ENCODE measurements around the gene TSGA10IP. TPM values are rescaled to one million over a fixed set of nuclear protein-coding genes. Genes with fewer than 3 reads are reported as not detected.

Gene TSGA10IP
- total RNA-seq, 2 donors from 2014 or later = not detected

DNA sequence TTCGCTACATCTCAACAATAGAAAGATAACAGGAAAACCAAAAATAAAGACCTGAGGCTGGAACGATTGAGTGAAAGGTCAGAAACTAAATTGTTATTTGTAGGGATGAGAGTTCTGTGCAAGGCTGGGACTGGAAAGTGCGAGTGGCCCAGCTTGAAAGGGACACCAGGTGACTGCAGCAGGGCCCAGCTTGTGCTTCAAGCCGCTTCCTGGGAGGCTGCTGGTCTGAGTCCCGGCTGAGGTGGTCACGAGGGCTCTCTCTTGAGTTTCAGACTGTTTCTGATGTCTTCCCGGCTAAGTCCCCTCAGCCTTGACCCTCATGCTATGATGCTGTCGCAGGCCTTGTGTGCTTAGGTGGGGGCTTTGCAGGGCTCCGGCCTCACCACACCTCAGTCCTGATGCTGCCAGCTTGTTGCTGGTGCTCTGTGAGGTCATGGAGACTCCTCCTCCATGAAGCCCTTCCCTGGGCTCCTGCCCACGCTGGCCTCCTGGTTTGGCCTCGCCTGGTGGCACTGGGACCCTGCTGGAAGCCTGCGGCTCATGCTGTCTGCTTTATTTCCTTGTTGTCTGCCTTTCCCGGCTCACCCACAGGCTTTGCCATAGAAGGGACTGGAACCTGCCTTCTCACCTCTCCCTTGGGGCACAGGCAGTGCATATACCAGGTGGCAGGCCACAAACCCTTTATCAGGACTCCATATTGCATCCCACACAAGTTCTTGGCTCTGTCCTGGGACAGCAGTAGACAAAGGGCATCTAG is 61.0 kb downstream of the TSGA10IP start:
- no peaks in the 10 kb centered on the region for H3K9me3 ChIP-seq
- TF ChIP-seq, protein P1, sequence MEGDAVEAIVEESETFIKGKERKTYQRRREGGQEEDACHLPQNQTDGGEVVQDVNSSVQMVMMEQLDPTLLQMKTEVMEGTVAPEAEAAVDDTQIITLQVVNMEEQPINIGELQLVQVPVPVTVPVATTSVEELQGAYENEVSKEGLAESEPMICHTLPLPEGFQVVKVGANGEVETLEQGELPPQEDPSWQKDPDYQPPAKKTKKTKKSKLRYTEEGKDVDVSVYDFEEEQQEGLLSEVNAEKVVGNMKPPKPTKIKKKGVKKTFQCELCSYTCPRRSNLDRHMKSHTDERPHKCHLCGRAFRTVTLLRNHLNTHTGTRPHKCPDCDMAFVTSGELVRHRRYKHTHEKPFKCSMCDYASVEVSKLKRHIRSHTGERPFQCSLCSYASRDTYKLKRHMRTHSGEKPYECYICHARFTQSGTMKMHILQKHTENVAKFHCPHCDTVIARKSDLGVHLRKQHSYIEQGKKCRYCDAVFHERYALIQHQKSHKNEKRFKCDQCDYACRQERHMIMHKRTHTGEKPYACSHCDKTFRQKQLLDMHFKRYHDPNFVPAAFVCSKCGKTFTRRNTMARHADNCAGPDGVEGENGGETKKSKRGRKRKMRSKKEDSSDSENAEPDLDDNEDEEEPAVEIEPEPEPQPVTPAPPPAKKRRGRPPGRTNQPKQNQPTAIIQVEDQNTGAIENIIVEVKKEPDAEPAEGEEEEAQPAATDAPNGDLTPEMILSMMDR (IDR thresholded peaks at IDR 0.05) = no peak
- peaks cover 14% of the 10 kb centered on the region for H3K36me3 ChIP-seq
- H3K27ac ChIP-seq = no peak overlapping the region
- no peak for DNase-seq (ENCODE audit: low spot score)
- no peaks in the 10 kb centered on the region for H3K27me3 ChIP-seq
- H3K4me3 ChIP-seq = no peak overlapping the region
- H3K4me1 ChIP-seq = peaks cover 0 to 7% of the 10 kb centered on the region in 2 donors

DNA sequence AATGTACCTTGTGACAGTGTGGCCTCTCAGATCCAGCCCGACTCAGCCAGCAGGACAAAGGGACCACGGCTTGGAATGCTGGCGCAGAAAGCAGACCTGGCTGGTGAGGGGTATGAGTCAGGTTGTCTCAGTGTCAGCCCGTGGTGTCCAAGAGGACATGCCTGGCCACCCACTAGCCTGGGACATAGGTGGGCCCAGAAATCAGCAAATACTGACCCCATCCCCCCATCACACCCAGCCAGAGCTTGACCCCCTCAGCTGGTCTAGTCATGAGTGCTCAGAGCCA is 61.6 kb downstream of the TSGA10IP start:
- Histone ChIP-seq H3K36me3 (peaks cover 14% of the 10 kb centered on the region), H3K27me3 (peaks cover 0 to 4% of the 10 kb centered on the region in 2 donors), H3K9me3 (no peaks in the 10 kb centered on the region), H3K27ac (peak overlapping the region in 1 of 2 donors; percentile 2), H3K4me3 (no peak overlapping the region), H3K4me1 (peaks cover 0 to 12% of the 10 kb centered on the region in 2 donors)
- TF ChIP-seq, protein P1 (IDR thresholded peaks at IDR 0.05) = no peak
- DNase-seq (ENCODE audit: low spot score) = no peak

DNA sequence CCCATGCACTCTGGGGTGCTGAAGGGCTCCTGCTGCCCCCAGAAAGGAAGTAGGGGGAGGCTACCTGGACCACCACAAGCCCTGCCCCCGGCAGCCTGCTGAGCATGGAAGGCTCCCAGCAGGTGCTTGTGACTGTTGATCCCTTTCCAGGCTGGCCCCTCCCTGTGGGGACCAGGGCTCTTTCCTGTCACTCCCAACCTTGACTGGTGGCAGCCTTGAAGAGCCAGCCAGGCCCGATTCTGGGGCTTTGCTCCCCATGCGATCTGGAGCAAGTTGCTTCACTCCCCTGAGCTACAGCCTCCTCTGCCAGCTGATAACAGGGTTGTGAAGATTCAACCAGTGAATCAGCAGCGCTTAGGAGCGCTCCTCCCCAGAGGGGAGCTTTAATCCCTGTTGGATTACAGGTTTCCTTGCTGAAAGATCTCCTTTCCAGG is 61.9 kb downstream of the TSGA10IP start:
- TF ChIP-seq, protein P1 (IDR thresholded peaks at IDR 0.05) = no peak
- peak overlapping the region in 1 of 2 donors; percentile 2 for H3K27ac ChIP-seq
- H3K36me3 ChIP-seq = peaks cover 14% of the 10 kb centered on the region
- no peak for DNase-seq (ENCODE audit: low spot score)
- no peak overlapping the region for H3K4me3 ChIP-seq
- H3K9me3 ChIP-seq = no peaks in the 10 kb centered on the region
- H3K4me1 ChIP-seq = peaks cover 0 to 15% of the 10 kb centered on the region in 2 donors
- peaks cover 0 to 4% of the 10 kb centered on the region in 2 donors for H3K27me3 ChIP-seq

DNA sequence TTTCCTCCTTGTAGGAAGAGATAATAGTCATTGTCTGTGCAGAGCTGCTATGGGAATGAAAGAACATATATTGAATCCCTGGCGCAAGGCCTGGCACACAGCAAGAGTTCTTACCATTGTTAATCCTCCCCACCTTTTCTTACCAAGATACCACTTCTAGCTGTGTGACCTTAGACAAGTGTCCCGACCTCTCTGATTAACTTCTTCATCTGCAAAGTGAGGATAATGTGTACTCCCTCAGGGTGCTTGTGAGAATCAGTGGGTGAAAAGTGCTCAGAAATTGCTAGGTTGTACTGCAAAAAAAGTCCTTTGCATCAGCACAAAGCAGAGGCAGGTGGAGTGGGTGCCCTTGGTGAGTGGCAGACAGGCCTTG is 62.8 kb downstream of the TSGA10IP start:
- DNase-seq (ENCODE audit: low spot score) = no peak
- TF ChIP-seq, protein P1 (IDR thresholded peaks at IDR 0.05) = no peak
- no peak overlapping the region for H3K27ac ChIP-seq
- H3K36me3 ChIP-seq = peaks cover 14% of the 10 kb centered on the region
- H3K4me1 ChIP-seq = peaks cover 0 to 13% of the 10 kb centered on the region in 2 donors
- no peaks in the 10 kb centered on the region for H3K9me3 ChIP-seq
- H3K27me3 ChIP-seq = peaks cover 0 to 4% of the 10 kb centered on the region in 2 donors
- no peak overlapping the region for H3K4me3 ChIP-seq

DNA sequence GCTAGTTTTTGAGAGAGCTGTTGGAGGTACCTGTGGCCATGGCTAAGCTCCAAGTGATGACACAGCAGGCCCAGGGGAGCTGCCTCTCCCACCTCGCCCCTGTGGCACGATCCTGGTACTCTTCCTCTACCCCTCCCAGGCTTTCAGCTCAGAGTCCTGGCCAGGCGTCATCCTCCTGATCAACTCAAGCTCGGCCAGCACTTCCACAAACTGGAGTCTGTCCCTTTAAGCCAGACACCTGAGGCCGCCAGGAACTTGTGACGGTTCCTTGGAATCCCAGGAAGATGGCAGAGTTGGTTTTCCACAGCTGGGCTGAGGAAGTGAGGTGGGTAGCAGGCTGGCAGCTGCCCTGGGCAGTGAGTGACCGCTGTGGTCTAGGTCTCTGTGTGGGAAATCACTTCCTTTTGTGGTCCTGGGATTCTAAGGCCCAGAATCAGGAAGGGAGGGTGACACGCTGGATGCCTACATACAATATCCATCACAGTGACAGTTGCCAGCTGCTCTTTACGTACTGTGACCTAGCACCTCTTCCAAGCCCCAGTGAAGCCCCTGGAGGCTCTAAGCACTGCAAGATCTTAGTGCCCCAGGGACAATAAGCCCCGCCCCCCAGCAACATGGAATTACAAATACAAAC is 63.3 kb downstream of the TSGA10IP start:
- Histone ChIP-seq H3K27me3 (peaks cover 0 to 4% of the 10 kb centered on the region in 2 donors), H3K4me1 (peaks cover 0 to 14% of the 10 kb centered on the region in 2 donors), H3K4me3 (no peak overlapping the region), H3K9me3 (no peaks in the 10 kb centered on the region), H3K27ac (no peak overlapping the region), H3K36me3 (peaks cover 14% of the 10 kb centered on the region)
- no peak for DNase-seq (ENCODE audit: low spot score)
- TF ChIP-seq, protein P1 (IDR thresholded peaks at IDR 0.05) = no peak

Other genes starting within 250 kb of the TSGA10IP start
- gene KAT5, start 233.2 kb upstream of the TSGA10IP start, total RNA-seq = 10 to 100 TPM; 29.7 to 50.1 TPM
- gene RNASEH2C, start 224.7 kb upstream of the TSGA10IP start, total RNA-seq = 100 to 1,000 TPM; 105 to 194 TPM
- 10 to 100 TPM in 1 of 2 donors, 1 to 10 TPM in 1; 9.5 to 14.3 TPM for gene AP5B1, start 164.5 kb upstream of the TSGA10IP start, total RNA-seq
- gene OVOL1, start 158.4 kb upstream of the TSGA10IP start, total RNA-seq = not detected
- gene SNX32, start 111.5 kb upstream of the TSGA10IP start, total RNA-seq = under 1 TPM; 0.20 to 0.37 TPM
- 100 to 1,000 TPM; 365 to 493 TPM for gene CFL1, start 87.3 kb upstream of the TSGA10IP start, total RNA-seq
- 10 to 100 TPM; 23.4 to 26.3 TPM for gene MUS81, start 85.0 kb upstream of the TSGA10IP start, total RNA-seq
- 100 to 1,000 TPM; 117 to 156 TPM for gene EFEMP2, start 72.7 kb upstream of the TSGA10IP start, total RNA-seq
- gene CTSW, start 65.6 kb upstream of the TSGA10IP start, total RNA-seq = 1 to 10 TPM in 1 of 2 donors, under 1 TPM in 1; 0.39 to 1.1 TPM
- 10 to 100 TPM; 50.9 to 82.8 TPM for gene FIBP, start 57.0 kb upstream of the TSGA10IP start, total RNA-seq
- gene CCDC85B, start 54.8 kb upstream of the TSGA10IP start, total RNA-seq = 100 to 1,000 TPM; 115 to 172 TPM
- gene FOSL1, start 45.1 kb upstream of the TSGA10IP start, total RNA-seq = 1 to 10 TPM; 4.9 to 6.8 TPM
- gene C11orf68, start 26.4 kb upstream of the TSGA10IP start, total RNA-seq = 10 to 100 TPM; 13.9 to 23.5 TPM
- 10 to 100 TPM; 72.1 to 83.1 TPM for gene DRAP1, start 26.1 kb upstream of the TSGA10IP start, total RNA-seq
- gene SART1, start 16.3 kb downstream of the TSGA10IP start, total RNA-seq = 10 to 100 TPM; 20.7 to 42.5 TPM
- gene EIF1AD, start 56.7 kb downstream of the TSGA10IP start, total RNA-seq = 10 to 100 TPM; 17.6 to 25.0 TPM
- gene BANF1, start 57.0 kb downstream of the TSGA10IP start, total RNA-seq = 10 to 100 TPM; 66.6 to 85.5 TPM
- 1 to 10 TPM; 2.6 to 6.3 TPM for gene CST6, start 66.5 kb downstream of the TSGA10IP start, total RNA-seq
- gene CATSPER1, start 81.0 kb downstream of the TSGA10IP start, total RNA-seq = not detected
- 10 to 100 TPM; 22.7 to 29.0 TPM for gene GAL3ST3, start 103.7 kb downstream of the TSGA10IP start, total RNA-seq
- 100 to 1,000 TPM in 1 of 2 donors, 10 to 100 TPM in 1; 62.5 to 111 TPM for gene SF3B2, start 106.9 kb downstream of the TSGA10IP start, total RNA-seq
- gene PACS1, start 124.8 kb downstream of the TSGA10IP start, total RNA-seq = 10 to 100 TPM; 47.7 to 88.9 TPM

All from right atrium auricular region (tissue), 2 donors.